IPS-18a (cell line): ENCODE data around the gene VARS2.
"Not testable (repeated sequence)": the region's sequence is repeated elsewhere in the genome, so short reads cannot be mapped to it uniquely, and the experiment has no call there.

Experiments
- H3K27ac ChIP-seq: one replicate; pipeline ENCODE4 v1.5.1; 2013; ENCODE audit warnings: low read length
- H3K27me3 ChIP-seq: one replicate; pipeline ENCODE4 v1.6.1; 2013; ENCODE audit warnings: mild to moderate bottlenecking, low read length; ENCODE audit not compliant: control insufficient read depth, insufficient read depth
- H3K36me3 ChIP-seq: one replicate; pipeline ENCODE4 v1.6.1; 2013; ENCODE audit warnings: low read depth, low read length; ENCODE audit not compliant: control insufficient read depth
- H3K4me1 ChIP-seq: one replicate; pipeline ENCODE4 v1.6.1; 2013; ENCODE audit warnings: low read depth, low read length; ENCODE audit not compliant: control insufficient read depth
- H3K4me3 ChIP-seq: one replicate; pipeline ENCODE4 v1.5.1; 2013; ENCODE audit warnings: low read length
- H3K9ac ChIP-seq: one replicate; pipeline ENCODE4 v1.6.1; 2013; ENCODE audit warnings: mild to moderate bottlenecking, low read length, moderate library complexity
- H3K9me3 ChIP-seq: one replicate; pipeline ENCODE4 v1.6.1; 2013; ENCODE audit warnings: low read depth, low read length; ENCODE audit not compliant: control insufficient read depth

VARS2 gene

GRCh38 chr6:30914076-30914853 is at the start of gene VARS2:
TSS of gene VARS2 (plus strand) at chr6:30914238. CDS start at chr6:30914837, 599 bp downstream.
- no peaks in the 10 kb centered on the region for H3K9me3 ChIP-seq
- no peaks in the 10 kb centered on the region for H3K27me3 ChIP-seq
- peaks cover 6% of the 10 kb centered on the region for H3K4me1 ChIP-seq
- H3K36me3 ChIP-seq: peaks cover 51% of the 10 kb centered on the region
- H3K4me3 ChIP-seq: peak within 1 kb of the TSS; percentile 81
- H3K27ac ChIP-seq: no peak within 1 kb of the TSS
- H3K9ac ChIP-seq: peak within 1 kb of the TSS; percentile 70

DNA sequence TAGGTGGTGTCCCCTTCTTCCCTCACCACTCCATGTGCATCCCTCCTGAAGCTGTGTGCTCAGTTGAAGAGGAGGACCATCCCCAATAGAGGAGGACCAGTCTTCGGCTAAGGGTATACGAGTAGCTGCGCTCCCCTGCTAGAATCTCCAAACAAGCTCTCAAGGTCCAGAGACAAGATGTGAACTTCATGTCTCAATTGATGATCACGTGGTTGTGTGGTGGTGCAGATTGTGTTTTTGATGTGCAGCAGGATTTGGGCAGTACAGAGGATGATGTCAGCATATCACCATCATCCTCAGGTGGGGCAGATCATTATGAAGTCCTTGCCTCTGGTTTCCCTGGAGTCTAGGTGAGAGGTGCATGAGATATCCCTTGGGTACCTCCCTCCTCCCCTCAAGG is 49.7 kb upstream of the VARS2 start:
- peaks cover 4% of the 10 kb centered on the region for H3K9me3 ChIP-seq
- no peak overlapping the region for H3K4me3 ChIP-seq
- H3K27me3 ChIP-seq: no peaks in the 10 kb centered on the region
- H3K9ac ChIP-seq: no peak overlapping the region
- H3K27ac ChIP-seq: no peak overlapping the region
- no peaks in the 10 kb centered on the region for H3K36me3 ChIP-seq
- no peaks in the 10 kb centered on the region for H3K4me1 ChIP-seq

- not testable (repeated sequence) for H3K4me1 ChIP-seq
- peaks cover 21% of the 10 kb centered on the region for H3K9me3 ChIP-seq
These were observed 44.7 kb upstream of the VARS2 start for GRCh38 chr6:30869241-30869749.

GRCh38 chr6:30870546-30870945 is 43.5 kb upstream of the VARS2 start:
- Histone ChIP-seq H3K4me3 (no peak overlapping the region), H3K36me3 (no peaks in the 10 kb centered on the region), H3K4me1 (no peaks in the 10 kb centered on the region), H3K27ac (no peak overlapping the region), H3K9me3 (peaks cover 21% of the 10 kb centered on the region), H3K9ac (no peak overlapping the region), H3K27me3 (no peaks in the 10 kb centered on the region)

More at GRCh38 chr6:30869241-30869749, 44.7 kb upstream of the VARS2 start:
- not testable (repeated sequence) for H3K27me3 ChIP-seq, H3K4me3 ChIP-seq, H3K27ac ChIP-seq, H3K9ac ChIP-seq, H3K36me3 ChIP-seq

GRCh38 chr6:30871592-30872183 is 42.4 kb upstream of the VARS2 start:
- Histone ChIP-seq H3K4me3 (no peak overlapping the region), H3K36me3 (no peaks in the 10 kb centered on the region), H3K9me3 (peaks cover 21% of the 10 kb centered on the region)

DNA sequence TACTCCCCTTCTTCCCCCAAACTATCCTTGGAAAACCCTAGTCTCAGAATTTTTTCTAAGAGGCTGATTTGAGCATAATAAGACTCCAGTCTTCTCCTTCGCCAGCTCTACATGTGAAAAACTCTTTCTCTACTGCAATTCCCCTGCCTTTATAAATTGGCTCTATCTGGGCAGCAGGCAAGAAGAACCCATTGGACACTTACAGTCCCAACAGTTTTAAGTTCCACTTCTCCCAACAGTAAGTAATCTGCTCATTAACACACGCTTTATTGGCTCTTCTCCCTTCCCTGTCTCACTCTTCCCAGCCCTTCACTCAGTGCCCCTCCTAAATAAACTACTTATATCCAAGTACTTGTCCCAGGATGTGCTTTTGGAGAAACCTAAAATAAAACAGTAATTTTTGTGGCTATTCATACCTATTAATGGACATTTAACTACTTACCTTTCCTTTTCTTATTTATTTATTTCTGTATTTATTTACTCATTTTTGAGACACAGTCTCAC is 40.8 kb upstream of the VARS2 start:
- Histone ChIP-seq H3K9me3 (peaks cover 21% of the 10 kb centered on the region), H3K4me1 (peaks cover 11% of the 10 kb centered on the region), H3K27me3 (no peaks in the 10 kb centered on the region), H3K9ac (no peak overlapping the region), H3K27ac (no peak overlapping the region), H3K4me3 (no peak overlapping the region), H3K36me3 (no peaks in the 10 kb centered on the region)

More at GRCh38 chr6:30871592-30872183, 42.4 kb upstream of the VARS2 start:
- no peak overlapping the region for H3K27ac ChIP-seq
- no peaks in the 10 kb centered on the region for H3K27me3 ChIP-seq
- no peaks in the 10 kb centered on the region for H3K4me1 ChIP-seq
- H3K9ac ChIP-seq: no peak overlapping the region

DNA sequence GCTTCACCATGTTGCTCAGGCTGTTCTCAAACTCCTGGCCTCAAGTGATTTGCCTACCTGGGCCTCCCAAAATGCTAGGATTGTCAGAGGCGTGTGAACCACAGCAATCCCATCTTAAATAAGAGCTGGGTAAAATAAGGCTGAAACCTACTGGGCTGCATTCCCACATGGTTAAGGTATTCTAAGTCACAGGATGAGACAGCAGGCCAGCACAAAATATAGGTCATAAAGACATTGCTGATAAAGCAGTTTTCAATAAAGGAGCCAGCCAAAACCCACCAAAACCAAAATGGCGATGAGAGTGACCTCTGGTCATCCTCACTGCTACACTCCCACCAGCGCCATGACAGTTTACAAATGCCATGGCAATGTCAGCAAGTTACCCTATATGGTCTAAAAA is 40.2 kb upstream of the VARS2 start:
- not testable (repeated sequence) for H3K27ac ChIP-seq, H3K27me3 ChIP-seq, H3K4me3 ChIP-seq, H3K9ac ChIP-seq, H3K36me3 ChIP-seq
- peaks cover 17% of the 10 kb centered on the region for H3K4me1 ChIP-seq
- peaks cover 21% of the 10 kb centered on the region for H3K9me3 ChIP-seq

GRCh38 chr6:30875244-30876038 is 38.6 kb upstream of the VARS2 start:
- Histone ChIP-seq H3K4me3 (no peak overlapping the region), H3K9me3 (peaks cover 15% of the 10 kb centered on the region), H3K36me3 (no peaks in the 10 kb centered on the region), H3K27ac (no peak overlapping the region), H3K4me1 (peaks cover 26% of the 10 kb centered on the region), H3K27me3 (no peaks in the 10 kb centered on the region), H3K9ac (no peak overlapping the region)

DNA sequence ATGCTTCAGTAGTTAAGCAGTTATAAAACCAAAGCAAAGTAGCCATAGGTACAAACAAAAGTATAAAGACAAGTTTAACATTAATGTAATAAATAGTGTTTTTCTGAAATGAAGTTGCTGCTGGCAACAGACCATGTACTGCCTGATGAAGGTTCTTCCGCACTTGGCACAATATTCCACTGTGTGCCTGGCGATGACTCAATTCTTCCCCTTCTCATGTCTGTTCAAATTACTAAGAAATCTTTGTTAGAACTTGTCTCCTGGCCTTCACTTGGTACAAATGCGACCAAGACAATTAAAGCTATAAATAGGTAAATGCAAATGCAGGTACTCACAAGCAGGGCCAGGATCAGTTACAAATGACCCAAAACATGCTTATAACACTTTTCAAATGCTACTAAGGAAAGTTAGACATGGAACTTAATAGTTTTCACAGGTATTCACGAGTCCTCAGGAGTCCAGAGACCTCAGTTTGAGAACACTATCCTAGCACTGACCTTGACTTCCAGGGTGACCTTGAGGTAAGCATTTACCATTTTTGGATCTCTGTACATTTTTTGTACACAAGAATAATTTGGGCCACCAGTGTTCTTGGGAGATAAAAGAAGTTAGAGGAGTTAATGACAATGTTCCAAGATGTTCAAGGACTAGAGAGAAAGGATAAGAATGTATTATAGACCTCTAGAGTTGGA is 37.9 kb upstream of the VARS2 start:
- H3K27ac ChIP-seq: no peak overlapping the region
- no peak overlapping the region for H3K9ac ChIP-seq
- peaks cover 9% of the 10 kb centered on the region for H3K9me3 ChIP-seq

GRCh38 chr6:30877419-30878262 is 36.4 kb upstream of the VARS2 start:
- H3K9me3 ChIP-seq: peaks cover under 1% of the 10 kb centered on the region
- H3K4me3 ChIP-seq: peak overlapping the region; percentile 12
- no peak overlapping the region for H3K27ac ChIP-seq
- peak overlapping the region; percentile 16 for H3K9ac ChIP-seq
- H3K36me3 ChIP-seq: no peaks in the 10 kb centered on the region
- H3K4me1 ChIP-seq: peaks cover 43% of the 10 kb centered on the region
- H3K27me3 ChIP-seq: no peaks in the 10 kb centered on the region

More for the DNA sequence above, 37.9 kb upstream of the VARS2 start:
- Histone ChIP-seq H3K4me1 (peaks cover 28% of the 10 kb centered on the region), H3K4me3 (no peak overlapping the region), H3K27me3 (no peaks in the 10 kb centered on the region), H3K36me3 (no peaks in the 10 kb centered on the region)
